DND-41 (cell line): ENCODE data around the gene MOB3B.

ENCODE experiments used
- ATAC-seq: fragments of 200-7000 bp; cut with Tn5 transposase; 3 replicates; pipeline ENCODE4 v1.9.1; 2021; ENCODE audit warnings: low read depth; ENCODE audit not compliant: insufficient read depth
- DNase-seq: peaks from one replicate; pipeline ENCODE4 v3.0.0-alpha.2; 2020
- H2AFZ ChIP-seq: 2 replicates; pipeline ENCODE4 v1.6.0; 2012; ENCODE audit warnings: low read depth, low read length
- H3K27ac ChIP-seq: 2 replicates; pipeline ENCODE4 v1.5.1; 2012; ENCODE audit warnings: low read length, inconsistent platforms
- H3K27me3 ChIP-seq: fragments of 200-600 bp; sonication (generic); 2 replicates; pipeline ENCODE4 v1.6.0; 2012; ENCODE audit warnings: low read length, mild to moderate bottlenecking, inconsistent platforms; ENCODE audit not compliant: insufficient read depth, poor library complexity
- H3K36me3 ChIP-seq: 2 replicates; pipeline ENCODE4 v1.5.1; 2012; ENCODE audit warnings: low read length, inconsistent platforms; ENCODE audit not compliant: insufficient read depth
- H3K4me1 ChIP-seq: 2 replicates; pipeline ENCODE4 v1.5.1; 2012; ENCODE audit warnings: mild to moderate bottlenecking, low read length; ENCODE audit not compliant: insufficient read depth
- H3K4me2 ChIP-seq: 2 replicates; pipeline ENCODE4 v1.6.0; 2012; ENCODE audit warnings: mild to moderate bottlenecking, moderate library complexity, low read length, inconsistent platforms; ENCODE audit not compliant: insufficient read depth
- H3K4me3 ChIP-seq, 2 experiments: fragments of 200-600 bp in 1 of 2; shearing (Covaris generic) in 1 of 2; 2 replicates each; pipeline ENCODE4 v1.5.1; 2012 to 2016; ENCODE audit warnings: inconsistent platforms in 2 of 2, low read length in 2 of 2, mild to moderate bottlenecking in 2 of 2, low read depth in 1 of 2, moderate library complexity in 1 of 2
- H3K79me2 ChIP-seq: 2 replicates; pipeline ENCODE4 v1.6.0; 2012; ENCODE audit warnings: low read length, inconsistent platforms; ENCODE audit not compliant: insufficient read depth
- H3K9ac ChIP-seq: 2 replicates; pipeline ENCODE4 v1.6.0; 2012; ENCODE audit warnings: low read depth, mild to moderate bottlenecking, inconsistent platforms, low read length, moderate library complexity
- H3K9me3 ChIP-seq: 2 replicates; pipeline ENCODE4 v1.5.1; 2012; ENCODE audit warnings: low read length, moderate library complexity, mild to moderate bottlenecking, inconsistent platforms; ENCODE audit not compliant: insufficient read depth, severe bottlenecking
- H4K20me1 ChIP-seq: 2 replicates; pipeline ENCODE4 v1.6.0; 2012; ENCODE audit warnings: low read length; ENCODE audit not compliant: insufficient read depth
- CTCF ChIP-seq: IDR thresholded peaks from 2 replicates; pipeline ENCODE4 v1.5.1; 2012; ENCODE audit warnings: borderline replicate concordance, low read length, moderate library complexity, mild to moderate bottlenecking; ENCODE audit not compliant: poor library complexity, severe bottlenecking; ENCODE audit errors: extremely low read depth
- EZH2 ChIP-seq: IDR thresholded peaks from 3 replicates; pipeline ENCODE4 v1.6.1; 2012; ENCODE audit warnings: borderline replicate concordance, low read depth, mild to moderate bottlenecking, moderate library complexity, low read length, inconsistent platforms; ENCODE audit not compliant: severe bottlenecking

MOB3B gene

GRCh38 chr9:27279611-27280010, 250.0 kb downstream of the MOB3B start:
- Histone ChIP-seq H3K4me1 (no peaks in the 10 kb centered on the region), H3K4me3 (no peak overlapping the region), H3K4me2 (no peak overlapping the region), H3K27ac (no peak overlapping the region), H4K20me1 (no peaks in the 10 kb centered on the region), H3K9ac (no peak overlapping the region), H2AFZ (no peak overlapping the region), H3K36me3 (no peaks in the 10 kb centered on the region), H3K27me3 (no peaks in the 10 kb centered on the region), H3K79me2 (no peaks in the 10 kb centered on the region), H3K9me3 (no peaks in the 10 kb centered on the region)
- ATAC-seq, result no peak
- no peak for DNase-seq
- TF ChIP-seq CTCF, result no peak
- TF ChIP-seq EZH2, result no peak

- H3K9me3 ChIP-seq, result no peaks in the 10 kb centered on the region
- DNase-seq, result no peak
- no peaks in the 10 kb centered on the region for H3K4me1 ChIP-seq
- no peaks in the 10 kb centered on the region for H4K20me1 ChIP-seq
- ATAC-seq, result no peak
- H3K9ac ChIP-seq, result no peak overlapping the region
- no peaks in the 10 kb centered on the region for H3K79me2 ChIP-seq
- no peak overlapping the region for H3K27ac ChIP-seq
- H3K27me3 ChIP-seq, result no peaks in the 10 kb centered on the region
- H2AFZ ChIP-seq, result no peak overlapping the region
- no peak overlapping the region for H3K4me2 ChIP-seq
- no peak overlapping the region for H3K4me3 ChIP-seq
- no peak for TF ChIP-seq EZH2
- no peak for TF ChIP-seq CTCF
- H3K36me3 ChIP-seq, result no peaks in the 10 kb centered on the region
These were observed 251.2 kb downstream of the MOB3B start for GRCh38 chr9:27278374-27278773.

GRCh38 chr9:27276193-27277030, 253.2 kb downstream of the MOB3B start:
- Histone ChIP-seq H4K20me1 (no peaks in the 10 kb centered on the region), H3K9me3 (no peaks in the 10 kb centered on the region), H3K27me3 (no peaks in the 10 kb centered on the region), H3K4me3 (no peak overlapping the region), H2AFZ (no peak overlapping the region), H3K79me2 (no peaks in the 10 kb centered on the region), H3K36me3 (no peaks in the 10 kb centered on the region), H3K4me2 (no peak overlapping the region), H3K4me1 (no peaks in the 10 kb centered on the region), H3K27ac (no peak overlapping the region), H3K9ac (no peak overlapping the region)
- ATAC-seq (no peak), DNase-seq (no peak)
- no peak for TF ChIP-seq EZH2
- TF ChIP-seq CTCF, result peak; percentile 72
